OCI-LY1 (cell line): ENCODE data around the gene S100A1.

ENCODE experiments used
- EZH2 ChIP-seq: fragments of 200-600 bp; sonication (generic), shearing (Covaris generic); IDR thresholded peaks from 2 replicates; pipeline ENCODE4 v1.8.0; 2017; ENCODE audit warnings: borderline replicate concordance, mixed run types, mild to moderate bottlenecking, antibody characterized with exemption, low read length, moderate library complexity, mixed read lengths
- TF ChIP-seq, protein P1 (sequence below): fragments of 200-600 bp; sonication (generic), shearing (Covaris generic); IDR thresholded peaks from 2 replicates; pipeline ENCODE4 v1.5.1; 2017; ENCODE audit warnings: mild to moderate bottlenecking, antibody characterized with exemption, low read length, moderate library complexity, mixed read lengths

DNA sequence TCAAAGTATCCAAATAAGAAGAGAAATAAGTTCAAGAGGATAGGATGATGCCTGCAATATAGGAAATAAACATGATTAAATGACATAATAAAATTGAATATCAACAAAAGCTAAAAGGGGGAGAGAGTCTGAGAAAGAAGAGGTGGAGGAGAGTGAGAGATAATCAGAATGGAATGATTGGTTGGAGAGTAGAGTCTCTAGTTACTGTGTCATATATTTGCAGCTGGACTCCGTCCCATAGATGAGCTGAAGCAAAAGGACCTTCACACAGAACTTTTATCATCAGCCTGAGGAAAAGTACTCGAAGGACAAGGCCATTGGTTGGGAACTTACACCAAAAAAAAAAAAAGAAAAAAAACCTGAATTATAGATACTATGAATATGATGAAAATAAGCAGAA is 39.8 kb upstream of the S100A1 start:
- TF ChIP-seq, protein P1, sequence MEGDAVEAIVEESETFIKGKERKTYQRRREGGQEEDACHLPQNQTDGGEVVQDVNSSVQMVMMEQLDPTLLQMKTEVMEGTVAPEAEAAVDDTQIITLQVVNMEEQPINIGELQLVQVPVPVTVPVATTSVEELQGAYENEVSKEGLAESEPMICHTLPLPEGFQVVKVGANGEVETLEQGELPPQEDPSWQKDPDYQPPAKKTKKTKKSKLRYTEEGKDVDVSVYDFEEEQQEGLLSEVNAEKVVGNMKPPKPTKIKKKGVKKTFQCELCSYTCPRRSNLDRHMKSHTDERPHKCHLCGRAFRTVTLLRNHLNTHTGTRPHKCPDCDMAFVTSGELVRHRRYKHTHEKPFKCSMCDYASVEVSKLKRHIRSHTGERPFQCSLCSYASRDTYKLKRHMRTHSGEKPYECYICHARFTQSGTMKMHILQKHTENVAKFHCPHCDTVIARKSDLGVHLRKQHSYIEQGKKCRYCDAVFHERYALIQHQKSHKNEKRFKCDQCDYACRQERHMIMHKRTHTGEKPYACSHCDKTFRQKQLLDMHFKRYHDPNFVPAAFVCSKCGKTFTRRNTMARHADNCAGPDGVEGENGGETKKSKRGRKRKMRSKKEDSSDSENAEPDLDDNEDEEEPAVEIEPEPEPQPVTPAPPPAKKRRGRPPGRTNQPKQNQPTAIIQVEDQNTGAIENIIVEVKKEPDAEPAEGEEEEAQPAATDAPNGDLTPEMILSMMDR, result no peak
- TF ChIP-seq EZH2, result no peak
